GM10266 (cell line): ENCODE results near the gene OLFM3.

ENCODE experiments used
- DNase-seq: peaks from one replicate; pipeline ENCODE4 v3.0.0; 2012; ENCODE audit errors: extremely low spot score
- CTCF ChIP-seq: IDR thresholded peaks from 2 replicates; pipeline ENCODE4 v1.5.1; 2012; ENCODE audit warnings: mild to moderate bottlenecking, low read depth; ENCODE audit not compliant: control insufficient read depth, insufficient read depth; ENCODE audit errors: missing control alignments

OLFM3 gene

GRCh38 chr1:101971304-101971703 is 25.4 kb downstream of the OLFM3 start:
- DNase-seq: no peak
- TF ChIP-seq CTCF: no peak

GRCh38 chr1:101967871-101968270 is 28.9 kb downstream of the OLFM3 start:
- TF ChIP-seq CTCF: no peak
- DNase-seq: no peak

GRCh38 chr1:101965341-101965740 is 31.4 kb downstream of the OLFM3 start:
- no peak for DNase-seq
- TF ChIP-seq CTCF: no peak

- no peak for TF ChIP-seq CTCF
- no peak for DNase-seq
Measured at GRCh38 chr1:101964708-101965107, 32.0 kb downstream of the OLFM3 start.

- no peak for DNase-seq
- no peak for TF ChIP-seq CTCF
Measured at GRCh38 chr1:101960142-101960541, 36.6 kb downstream of the OLFM3 start.

GRCh38 chr1:101959456-101959855 is 37.3 kb downstream of the OLFM3 start:
- DNase-seq: no peak
- no peak for TF ChIP-seq CTCF

GRCh38 chr1:101957771-101958170 is 39.0 kb downstream of the OLFM3 start:
- no peak for DNase-seq
- TF ChIP-seq CTCF: no peak
